C1 segment of cervical spinal cord (tissue), 14 donors: Measurements from ENCODE around the gene MEF2B.

Experiments used
- DNase-seq, 14 donors: peaks; one replicate each; lab custom pipeline; 2025; lab: John Stamatoyannopoulos, UW

The MEF2B gene

DNA sequence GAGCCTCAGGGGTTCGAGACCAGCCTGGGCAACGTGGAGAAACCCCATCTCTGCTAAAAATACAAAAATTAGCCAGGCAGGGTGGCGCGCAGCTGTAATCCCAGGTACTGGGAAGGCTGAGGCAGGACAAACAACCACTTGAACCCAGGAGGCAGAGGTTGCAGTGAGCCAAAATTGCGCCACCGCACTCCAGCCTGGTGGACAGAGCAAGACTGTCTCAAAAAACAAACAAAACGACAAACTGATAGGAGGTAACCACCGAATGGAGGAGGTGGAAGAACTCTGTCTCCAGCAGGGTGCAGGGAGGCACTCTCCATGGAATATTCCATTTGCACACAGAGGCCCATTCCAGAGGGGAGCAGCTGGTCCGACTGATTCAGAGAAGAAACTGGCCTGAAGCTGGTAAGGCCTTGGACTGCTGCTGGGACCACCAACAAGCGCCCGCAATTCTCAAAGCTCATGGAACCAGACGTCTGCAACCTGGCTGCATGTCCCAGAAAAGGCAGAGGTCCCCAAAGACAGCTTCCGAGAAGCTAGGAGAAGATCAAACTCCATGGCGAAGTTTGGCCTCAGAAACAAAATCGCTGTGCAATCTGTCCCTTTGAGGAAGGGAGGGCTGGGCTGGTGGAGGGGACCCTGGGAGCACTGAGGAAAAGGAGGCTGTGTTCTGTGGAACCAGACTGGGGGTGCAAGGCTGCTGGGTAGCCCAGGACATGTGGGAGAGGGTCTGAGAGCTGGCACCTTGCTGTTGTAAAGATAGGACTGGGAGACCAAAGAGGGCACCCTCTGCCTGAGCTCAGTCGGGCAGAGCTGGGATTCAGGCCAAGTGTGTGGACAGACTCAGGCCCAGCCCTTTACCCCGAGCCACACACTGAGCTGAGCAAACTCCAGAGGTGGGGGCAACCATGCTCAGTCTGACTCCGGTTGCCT lies 71.1 kb downstream of the MEF2B start:
- DNase-seq = no peak

DNA sequence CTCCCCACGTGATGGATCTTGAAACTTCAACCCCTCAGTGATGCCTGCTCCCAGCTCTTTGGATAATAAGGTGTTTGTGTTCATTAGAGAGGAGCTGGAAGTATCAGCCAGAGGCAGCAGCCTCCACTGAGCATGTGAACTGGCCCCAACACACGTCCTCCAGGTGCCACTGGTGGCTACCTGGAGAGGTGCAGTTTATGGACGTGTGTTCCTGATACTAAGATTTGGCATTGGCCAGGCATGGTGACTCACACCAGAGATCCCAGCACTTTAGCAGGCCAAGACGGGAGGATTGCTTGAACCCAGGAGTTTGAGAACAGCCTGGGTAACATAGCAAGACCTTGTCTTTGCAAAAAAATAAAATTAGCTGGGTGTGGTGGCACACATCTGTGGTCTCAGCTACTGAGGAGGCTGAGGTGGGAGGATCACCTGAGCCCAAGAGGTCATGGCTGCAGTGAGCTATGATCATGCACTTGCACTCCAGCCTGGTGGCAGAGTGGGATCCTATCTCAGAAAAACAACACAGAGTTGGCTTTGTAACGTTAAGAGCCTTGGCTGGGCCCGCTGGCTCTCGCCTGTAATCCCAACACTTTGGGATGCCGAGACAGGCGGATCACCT lies 71.9 kb downstream of the MEF2B start:
- no peak for DNase-seq

DNA sequence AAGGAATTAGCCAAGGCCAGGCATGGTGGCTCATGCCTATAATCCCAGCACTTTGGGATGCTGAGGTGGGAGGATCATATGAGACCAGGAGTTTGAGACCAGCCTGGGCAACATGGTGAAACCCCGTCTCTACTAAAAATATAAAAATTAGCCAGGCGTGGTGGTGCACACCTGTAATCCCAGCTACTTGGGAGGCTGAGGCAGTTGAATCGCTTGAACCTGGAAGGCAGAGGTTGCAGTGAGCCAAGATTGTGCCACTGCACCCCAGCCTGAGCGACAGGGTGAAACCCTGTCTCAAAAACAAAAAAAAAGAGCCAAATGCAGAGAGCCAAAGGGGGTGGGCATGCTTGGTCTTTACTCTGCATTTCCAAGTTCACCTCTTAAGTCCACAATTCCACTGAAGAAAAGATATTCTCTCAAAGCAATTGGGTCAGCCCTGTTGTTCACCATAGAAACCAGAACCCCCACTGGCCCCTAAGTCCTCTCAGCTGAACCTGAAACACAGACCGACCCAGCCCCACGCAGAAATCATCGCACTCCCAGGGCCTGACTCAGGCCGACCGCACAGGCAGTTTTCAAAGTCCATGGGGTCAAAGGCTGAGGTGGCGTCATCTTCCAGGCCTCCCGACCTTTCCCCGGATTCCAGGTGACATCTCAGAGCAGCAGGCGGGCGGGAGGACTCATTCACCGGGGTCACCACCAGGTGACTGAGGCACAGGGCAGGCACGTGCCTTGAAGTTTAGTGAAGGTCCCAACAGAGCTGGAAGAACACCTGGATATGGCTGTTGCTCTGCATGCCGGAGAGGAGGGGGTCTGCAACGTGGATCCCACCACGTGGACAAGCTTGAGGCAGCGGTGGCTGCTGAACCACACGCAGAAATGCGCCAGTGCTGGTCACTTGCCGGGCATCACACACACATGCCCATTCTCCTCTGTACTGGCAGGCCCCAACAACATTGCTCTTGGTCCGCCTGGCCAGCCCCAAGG lies 73.1 kb downstream of the MEF2B start:
- no peak for DNase-seq

DNA sequence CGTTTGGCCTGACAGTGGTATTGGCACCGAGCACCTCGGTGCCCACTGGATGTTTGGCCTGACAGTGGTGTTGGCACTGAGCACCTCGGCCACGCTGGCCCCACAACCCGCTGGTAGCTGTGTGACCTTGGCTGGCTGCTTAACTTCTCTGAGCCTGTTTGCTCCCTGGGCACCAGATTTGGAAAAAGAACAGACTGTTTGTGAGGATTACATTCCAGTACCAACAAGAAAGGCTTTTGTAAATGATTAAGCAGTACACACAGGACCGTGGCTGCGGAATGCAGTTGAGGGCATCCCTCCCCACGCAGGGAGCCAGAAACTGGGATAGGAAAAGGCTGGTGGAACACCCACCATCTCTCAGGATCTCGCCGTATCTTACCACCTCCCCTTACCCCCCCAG lies 74.4 kb downstream of the MEF2B start:
- no peak for DNase-seq
